B cell (primary cell): ENCODE results near the gene MYOF. TPM values are rescaled to one million over a fixed set of nuclear protein-coding genes. Genes with fewer than 3 reads are reported as not detected.
A peak's percentile ranks its signal among the peaks of the same experiment; 100 is the strongest.

Source experiments
- ATAC-seq: fragments of 200-7000 bp; cut with Tn5 transposase; one replicate; pipeline ENCODE4 v1.10.0; 2021; ENCODE audit warnings: low read depth, mild to moderate bottlenecking, moderate number of reproducible peaks, moderate library complexity
- CTCF ChIA-PET: fragments of 350-600 bp; sonication (Branson Sonifier 250); formaldehyde crosslinking; loops from one replicate; lab custom pipeline; 2021; ENCODE audit warnings: antibody characterized with exemption, inconsistent platforms; lab: Charles Lee
- POLR2A ChIA-PET: fragments of 350-600 bp; sonication (Branson Sonifier 250); formaldehyde crosslinking; loops from one replicate; lab custom pipeline; 2021; ENCODE audit warnings: antibody characterized with exemption; lab: Charles Lee
- DNase-seq: peaks from one replicate; pipeline ENCODE4 v3.0.0; 2013
- H2AFZ ChIP-seq: 2 replicates; pipeline ENCODE4 v1.6.1; 2012; ENCODE audit warnings: mild to moderate bottlenecking, low read depth, low read length; ENCODE audit not compliant: insufficient read depth, poor library complexity, severe bottlenecking
- H3K27ac ChIP-seq, 2 donors: 1 replicate in 1 of 2; 2 replicates in 1 of 2; pipeline ENCODE4 v1.5.1; 2012 to 2013; ENCODE audit warnings: low read length in 2 of 2, mild to moderate bottlenecking in 2 of 2, moderate library complexity in 1 of 2
- H3K27me3 ChIP-seq, 4 experiments: fragments of 200-600 bp in 1 of 4; sonication (generic) in 1 of 4; replicated peaks in 1 of 4; 1 replicate in 2 of 4; 2 replicates in 2 of 4; pipeline versions ENCODE4 v1.6.1 to v1.7.0; 2013 to 2016; ENCODE audit warnings: low read length in 3 of 4, mild to moderate bottlenecking in 2 of 4, mixed read lengths in 1 of 4, moderate library complexity in 1 of 4; ENCODE audit not compliant: insufficient read depth in 4 of 4, control insufficient read depth in 3 of 4; ENCODE audit errors: control extremely low read depth in 1 of 4
- H3K36me3 ChIP-seq, 2 experiments: replicated peaks in 1 of 2; 1 replicate in 1 of 2; 2 replicates in 1 of 2; pipeline versions ENCODE4 v1.6.1 to v1.7.1; 2013; ENCODE audit warnings: low read length in 1 of 2; ENCODE audit not compliant: insufficient read depth in 2 of 2, control insufficient read depth in 1 of 2; ENCODE audit errors: control extremely low read depth in 1 of 2, extremely low read depth in 1 of 2
- H3K4me1 ChIP-seq, 2 donors: fragments of 200-600 bp in 1 of 2; sonication (generic) in 1 of 2; 1 replicate in 1 of 2; 2 replicates in 1 of 2; pipeline versions ENCODE4 v1.5.1 to v1.6.1; 2013 to 2017; ENCODE audit warnings: low read length in 2 of 2; ENCODE audit not compliant: control insufficient read depth in 2 of 2, insufficient read depth in 2 of 2
- H3K4me2 ChIP-seq: replicated peaks from 2 replicates; pipeline ENCODE3; 2012; ENCODE audit warnings: mild to moderate bottlenecking, low read depth, low read length; ENCODE audit not compliant: poor library complexity, severe bottlenecking
- H3K4me3 ChIP-seq, 5 experiments: fragments of 200-600 bp in 1 of 5; sonication (generic) in 1 of 5; 1 replicate in 3 of 5; 2 replicates in 2 of 5; pipeline versions ENCODE4 v1.5.1 to v1.7.0; 2011 to 2016; ENCODE audit warnings: low read length in 4 of 5, mild to moderate bottlenecking in 4 of 5, low read depth in 2 of 5, control low read depth in 1 of 5, moderate library complexity in 1 of 5; ENCODE audit not compliant: insufficient read depth in 1 of 5; ENCODE audit errors: control extremely low read depth in 1 of 5, extremely low read depth in 1 of 5
- H3K79me2 ChIP-seq: fragments of 200-600 bp; sonication (generic); one replicate; pipeline ENCODE4 v1.6.0; 2016; ENCODE audit warnings: low read length; ENCODE audit not compliant: control insufficient read depth, insufficient read depth
- H3K9ac ChIP-seq: fragments of 200-600 bp; sonication (generic); 2 replicates; pipeline ENCODE4 v1.6.1; 2017; ENCODE audit warnings: mild to moderate bottlenecking, low read length, moderate library complexity
- H3K9me3 ChIP-seq, 3 donors: one replicate each; pipeline versions ENCODE4 v1.6.1 to v1.7.1; 2013; ENCODE audit warnings: low read length in 2 of 3; ENCODE audit not compliant: control insufficient read depth in 2 of 3, insufficient read depth in 1 of 3; ENCODE audit errors: control extremely low read depth in 1 of 3
- H4K20me1 ChIP-seq: 2 replicates; pipeline ENCODE4 v1.6.0; 2012; ENCODE audit warnings: mild to moderate bottlenecking, low read length; ENCODE audit not compliant: insufficient read depth, control insufficient read depth, poor library complexity, severe bottlenecking
- H3K27ac Mint-ChIP-seq: one replicate; pipeline ENCODE4 v1.8.0; 2021; ENCODE audit warnings: mixed read lengths
- H3K27me3 Mint-ChIP-seq: one replicate; pipeline ENCODE4 v1.8.0; 2021; ENCODE audit warnings: mixed read lengths
- H3K4me1 Mint-ChIP-seq: one replicate; pipeline ENCODE4 v1.8.0; 2021; ENCODE audit warnings: mixed read lengths
- H3K4me3 Mint-ChIP-seq: one replicate; pipeline ENCODE4 v1.8.0; 2021; ENCODE audit warnings: mixed read lengths
- H3K9me3 Mint-ChIP-seq: one replicate; pipeline ENCODE4 v1.8.0; 2022; ENCODE audit warnings: mixed read lengths; ENCODE audit not compliant: insufficient read depth
- EZH2 ChIP-seq: IDR thresholded peaks from 2 replicates; pipeline ENCODE4 v1.6.1; 2012; ENCODE audit warnings: borderline replicate concordance, low read depth, mild to moderate bottlenecking, moderate library complexity, low read length; ENCODE audit not compliant: insufficient read depth, poor library complexity, severe bottlenecking
- WGBS: methylation state at CpG from one replicate; pipeline ENCODE4 v1.1.5; 2013; ENCODE audit warnings: missing lambda C conversion rate; ENCODE audit not compliant: insufficient coverage; 5-methylcytosine and 5-hydroxymethylcytosine counted together
- intact Hi-C: fragments of 100-400 bp; cut with micrococcal nuclease; formaldehyde crosslinking; loops from one replicate; pipeline ENCODE4 v1.10.0; 2022
- polyA plus RNA-seq: library from polyadenylated mRNA; depleted of rRNA; stranded (reverse); fragments of >200 nt; gene quantifications from 2 replicates; pipeline ENCODE4 v1.2.3, GENCODE V29; 2012
- total RNA-seq, 2 donors: library from RNA; stranded (reverse); fragments of 120-200 nt in 1 of 2; gene quantifications; 1 replicate in 1 of 2; 2 replicates in 1 of 2; pipeline versions ENCODE4 v1.2.3 to v1.2.4, GENCODE V29; 2013 to 2022
- TF ChIP-seq, protein P1 (sequence below): fragments of 200-600 bp; IDR thresholded peaks from one replicate; pipeline ENCODE4 v1.8.0; 2022; ENCODE audit warnings: antibody characterized with exemption, mild to moderate bottlenecking

Gene MYOF
- total and polyA plus RNA-seq, 2 donors (not counting 1 experiment from before 2014, with no cell fraction given) = 0.07 to 0.18 TPM

DNA sequence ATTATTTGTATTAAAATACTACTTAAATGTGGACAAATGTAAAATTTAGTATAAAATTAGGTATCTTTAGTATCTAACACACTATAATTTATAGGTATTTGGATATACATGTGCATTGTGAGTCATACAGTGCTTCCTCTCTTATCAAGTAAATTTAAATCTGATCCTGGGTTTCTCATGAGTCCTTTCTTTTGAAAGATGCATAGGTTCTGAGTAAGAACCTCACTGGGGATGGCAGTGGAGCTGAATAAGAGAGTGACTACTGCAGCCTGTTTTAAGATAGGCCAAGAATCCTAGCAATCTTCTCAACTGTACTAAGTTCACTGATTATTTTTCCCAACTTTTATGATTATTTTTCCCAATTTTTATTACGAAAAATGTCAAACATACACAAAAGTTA, 30.4 kb upstream of the MYOF start:
- Mint-ChIP-seq H3K4me3 (no peak overlapping the region), H3K9me3 (no peaks in the 10 kb centered on the region), H3K27me3 (no peaks in the 10 kb centered on the region), H3K4me1 (peaks cover 9% of the 10 kb centered on the region), H3K27ac (no peak overlapping the region)
- Histone ChIP-seq H3K36me3 (no peaks in the 10 kb centered on the region), H3K4me1 (peaks cover 0 to 3% of the 10 kb centered on the region in 2 donors), H2AFZ (no peak overlapping the region), H3K9ac (no peak overlapping the region), H3K27me3 (no peaks in the 10 kb centered on the region), H3K27ac (no peak overlapping the region), H3K9me3 (no peaks in the 10 kb centered on the region), H3K4me2 (no peak overlapping the region), H3K4me3 (no peak overlapping the region), H4K20me1 (no peaks in the 10 kb centered on the region), H3K79me2 (no peaks in the 10 kb centered on the region)
- ChIA-PET POLR2A (no interaction called here), CTCF (interaction anchor here (0.6 to 11.1 kb wide), 7 partner anchors 10 to 627 kb away, joined by 3 to 198 read pairs (median 4); no protein-coding TSS in a partner anchor)
- intact Hi-C loops = no loop called here
- no peak for TF ChIP-seq EZH2
- TF ChIP-seq, protein P1, sequence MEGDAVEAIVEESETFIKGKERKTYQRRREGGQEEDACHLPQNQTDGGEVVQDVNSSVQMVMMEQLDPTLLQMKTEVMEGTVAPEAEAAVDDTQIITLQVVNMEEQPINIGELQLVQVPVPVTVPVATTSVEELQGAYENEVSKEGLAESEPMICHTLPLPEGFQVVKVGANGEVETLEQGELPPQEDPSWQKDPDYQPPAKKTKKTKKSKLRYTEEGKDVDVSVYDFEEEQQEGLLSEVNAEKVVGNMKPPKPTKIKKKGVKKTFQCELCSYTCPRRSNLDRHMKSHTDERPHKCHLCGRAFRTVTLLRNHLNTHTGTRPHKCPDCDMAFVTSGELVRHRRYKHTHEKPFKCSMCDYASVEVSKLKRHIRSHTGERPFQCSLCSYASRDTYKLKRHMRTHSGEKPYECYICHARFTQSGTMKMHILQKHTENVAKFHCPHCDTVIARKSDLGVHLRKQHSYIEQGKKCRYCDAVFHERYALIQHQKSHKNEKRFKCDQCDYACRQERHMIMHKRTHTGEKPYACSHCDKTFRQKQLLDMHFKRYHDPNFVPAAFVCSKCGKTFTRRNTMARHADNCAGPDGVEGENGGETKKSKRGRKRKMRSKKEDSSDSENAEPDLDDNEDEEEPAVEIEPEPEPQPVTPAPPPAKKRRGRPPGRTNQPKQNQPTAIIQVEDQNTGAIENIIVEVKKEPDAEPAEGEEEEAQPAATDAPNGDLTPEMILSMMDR = no peak
- WGBS = 100% methylated on average over 1 of the region's 1 CpG
- ATAC-seq (no peak), DNase-seq (no peak)

DNA sequence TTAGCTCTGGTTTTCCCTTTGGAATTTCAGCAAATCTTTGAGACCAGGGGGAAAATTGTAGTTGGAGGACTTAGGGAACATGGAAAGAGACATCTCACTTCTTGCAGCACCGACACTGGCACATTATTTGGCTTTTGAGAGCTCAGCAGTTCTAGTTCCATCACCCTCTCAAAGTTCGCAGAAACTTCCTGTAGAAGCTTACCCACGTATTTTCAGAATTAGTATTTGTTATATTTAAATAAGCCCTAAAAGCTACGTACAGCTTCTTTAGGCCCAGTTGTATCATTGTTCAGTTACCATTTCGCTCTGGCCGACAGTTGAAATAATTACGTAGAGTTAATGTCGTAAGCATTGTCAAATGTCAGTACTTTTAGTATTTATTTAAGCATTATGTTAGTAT, 27.7 kb upstream of the MYOF start:
- H3K27me3 ChIP-seq = no peaks in the 10 kb centered on the region
- no peak overlapping the region for H3K27ac Mint-ChIP-seq
- H3K79me2 ChIP-seq = no peaks in the 10 kb centered on the region
- H3K4me1 ChIP-seq = no peaks in the 10 kb centered on the region
- ChIA-PET CTCF (interaction anchor here (1.0 to 11.1 kb wide), 2 partner anchors 27 to 134 kb away, joined by 4 to 198 read pairs; partner anchors contain the start of gene MYOF), POLR2A (no interaction called here)
- no peaks in the 10 kb centered on the region for H3K9me3 Mint-ChIP-seq
- peaks cover 2% of the 10 kb centered on the region for H3K4me1 Mint-ChIP-seq
- intact Hi-C loops = no loop called here
- WGBS = 60% methylated on average over 1 of the region's 8 CpGs
- H3K36me3 ChIP-seq = no peaks in the 10 kb centered on the region
- H3K27me3 Mint-ChIP-seq = no peaks in the 10 kb centered on the region
- no peaks in the 10 kb centered on the region for H4K20me1 ChIP-seq
- H3K4me3 Mint-ChIP-seq = no peak overlapping the region
- no peaks in the 10 kb centered on the region for H3K9me3 ChIP-seq
- H2AFZ ChIP-seq = peak overlapping the region; percentile 16
- H3K27ac ChIP-seq = no peak overlapping the region
- no peak overlapping the region for H3K4me3 ChIP-seq
- H3K4me2 ChIP-seq = no peak overlapping the region
- no peak overlapping the region for H3K9ac ChIP-seq
- DNase-seq = no peak
- no peak for ATAC-seq
- TF ChIP-seq, protein P1 = no peak
- TF ChIP-seq EZH2 = no peak
